HUES6 (cell line): ENCODE results near the gene OR1I1.

ENCODE experiments used
- H3K27ac ChIP-seq: 2 replicates; pipeline ENCODE4 v1.7.0; 2013; ENCODE audit warnings: low read depth, mild to moderate bottlenecking, low read length, inconsistent platforms
- H3K27me3 ChIP-seq: 2 replicates; pipeline ENCODE4 v1.6.1; 2013; ENCODE audit warnings: low read length; ENCODE audit not compliant: control insufficient read depth, insufficient read depth
- H3K36me3 ChIP-seq: 2 replicates; pipeline ENCODE4 v1.6.1; 2013; ENCODE audit warnings: low read length; ENCODE audit not compliant: control insufficient read depth, insufficient read depth
- H3K4me1 ChIP-seq: 2 replicates; pipeline ENCODE4 v1.6.1; 2013; ENCODE audit warnings: low read length; ENCODE audit not compliant: control insufficient read depth, insufficient read depth
- H3K4me3 ChIP-seq: 2 replicates; pipeline ENCODE4 v1.5.1; 2013; ENCODE audit warnings: low read depth, low read length
- H3K9ac ChIP-seq: one replicate; pipeline ENCODE4 v1.6.1; 2013; ENCODE audit warnings: mild to moderate bottlenecking, low read length
- H3K9me3 ChIP-seq: 2 replicates; pipeline ENCODE4 v1.6.1; 2013; ENCODE audit warnings: low read depth, low read length; ENCODE audit not compliant: control insufficient read depth, insufficient read depth

The OR1I1 gene

DNA sequence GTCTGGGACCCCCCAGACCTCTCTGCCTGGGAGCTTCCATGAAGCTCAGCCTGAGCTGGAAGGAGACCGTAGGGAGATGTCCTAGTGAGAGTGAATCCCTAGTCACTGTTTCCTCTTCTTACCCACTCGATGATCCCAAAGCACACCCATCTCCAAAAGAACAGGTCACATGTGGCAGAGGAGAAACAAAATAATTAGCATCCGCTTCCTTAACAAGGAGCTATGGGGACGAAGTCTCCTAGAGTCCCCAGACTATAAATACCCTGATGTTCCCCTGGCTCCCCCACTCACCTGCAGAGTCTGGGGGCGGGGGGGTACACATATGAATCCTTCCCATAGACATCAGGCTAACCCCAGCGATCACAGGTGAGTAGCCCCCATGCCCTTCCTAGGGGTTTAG lies at the start of gene OR1I1:
Gene OR1I1 (plus strand): TSS at position 301 of the 400 bp plus-strand sequence. CDS start 4,855 bp downstream, outside the sequence.
- peaks cover 32% of the 10 kb centered on the region for H3K27me3 ChIP-seq
- no peak within 1 kb of the TSS for H3K27ac ChIP-seq
- H3K9me3 ChIP-seq = no peaks in the 10 kb centered on the region
- no peak within 1 kb of the TSS for H3K4me3 ChIP-seq
- H3K9ac ChIP-seq = no peak within 1 kb of the TSS
- no peaks in the 10 kb centered on the region for H3K36me3 ChIP-seq
- H3K4me1 ChIP-seq = no peaks in the 10 kb centered on the region

DNA sequence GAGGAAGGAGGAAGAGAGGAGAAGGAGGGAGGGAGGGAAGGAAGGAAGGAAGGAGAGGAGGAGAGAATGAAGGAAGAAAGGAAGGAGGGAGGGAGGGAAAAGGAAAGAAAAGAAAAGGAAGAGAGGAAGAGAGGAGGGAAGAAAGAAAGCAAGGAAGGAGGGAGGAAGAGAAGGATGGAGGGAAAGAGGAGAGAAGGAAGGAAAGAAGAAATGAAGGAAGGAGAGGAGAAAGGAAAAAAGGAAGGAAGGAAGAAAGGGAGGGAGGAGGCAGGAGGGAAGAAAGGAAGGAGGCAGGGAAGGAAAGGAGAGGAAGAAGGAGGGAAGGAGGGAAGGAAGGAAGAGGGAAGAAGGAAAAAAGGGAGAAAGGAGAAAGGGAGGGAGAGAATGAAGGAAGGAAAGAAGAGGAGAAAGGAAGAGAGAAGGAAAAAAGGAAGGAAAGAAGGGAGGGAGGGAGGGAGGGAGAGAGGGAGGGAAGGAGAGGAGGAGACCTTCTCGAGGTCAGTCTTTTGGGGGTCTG lies 46.2 kb upstream of the OR1I1 start:
- H3K9me3 ChIP-seq = no peaks in the 10 kb centered on the region
- H3K4me1 ChIP-seq = no peaks in the 10 kb centered on the region
- H3K27me3 ChIP-seq = peaks cover 63% of the 10 kb centered on the region
- no peak overlapping the region for H3K9ac ChIP-seq
- H3K36me3 ChIP-seq = no peaks in the 10 kb centered on the region
- H3K27ac ChIP-seq = no peak overlapping the region
- no peak overlapping the region for H3K4me3 ChIP-seq

DNA sequence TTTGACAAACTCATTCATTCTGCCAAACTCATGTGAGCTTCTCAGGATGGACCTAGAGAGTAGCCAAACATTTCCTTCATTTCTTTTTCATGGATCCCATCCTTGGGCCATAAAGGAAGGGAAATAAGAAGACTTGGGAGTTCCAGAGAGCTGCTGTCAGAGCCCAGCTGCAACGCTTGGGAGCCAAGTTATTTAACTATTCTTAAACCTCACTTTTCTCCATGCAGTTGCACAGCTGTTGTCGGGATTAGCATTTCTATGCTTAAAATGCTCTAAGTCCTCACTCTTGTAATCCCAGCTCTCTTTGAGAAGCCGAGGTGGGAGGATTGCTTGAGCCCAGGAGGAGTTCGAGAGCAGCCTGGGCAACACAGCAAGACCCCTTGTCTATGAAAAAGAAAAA lies 44.4 kb upstream of the OR1I1 start:
- Histone ChIP-seq H3K27me3 (peaks cover 59% of the 10 kb centered on the region), H3K9me3 (no peaks in the 10 kb centered on the region)

GRCh38 chr19:15038294-15038693 lies 43.7 kb upstream of the OR1I1 start:
- no peak overlapping the region for H3K27ac ChIP-seq
- H3K9me3 ChIP-seq = no peaks in the 10 kb centered on the region
- no peaks in the 10 kb centered on the region for H3K36me3 ChIP-seq
- H3K27me3 ChIP-seq = peaks cover 58% of the 10 kb centered on the region
- H3K4me1 ChIP-seq = no peaks in the 10 kb centered on the region
- no peak overlapping the region for H3K4me3 ChIP-seq
- no peak overlapping the region for H3K9ac ChIP-seq

More for the DNA sequence above, 44.4 kb upstream of the OR1I1 start:
- Histone ChIP-seq H3K4me3 (no peak overlapping the region), H3K9ac (no peak overlapping the region), H3K4me1 (no peaks in the 10 kb centered on the region), H3K27ac (no peak overlapping the region), H3K36me3 (no peaks in the 10 kb centered on the region)

GRCh38 chr19:15042003-15042402 lies 40.0 kb upstream of the OR1I1 start:
- H3K27me3 ChIP-seq = peaks cover 40% of the 10 kb centered on the region
- H3K36me3 ChIP-seq = no peaks in the 10 kb centered on the region
- H3K4me3 ChIP-seq = no peak overlapping the region

GRCh38 chr19:15042826-15043225 lies 39.2 kb upstream of the OR1I1 start:
- no peaks in the 10 kb centered on the region for H3K4me1 ChIP-seq
- no peak overlapping the region for H3K9ac ChIP-seq
- H3K27ac ChIP-seq = no peak overlapping the region
- H3K4me3 ChIP-seq = no peak overlapping the region
- no peaks in the 10 kb centered on the region for H3K9me3 ChIP-seq
- H3K36me3 ChIP-seq = no peaks in the 10 kb centered on the region
- peaks cover 40% of the 10 kb centered on the region for H3K27me3 ChIP-seq

More at GRCh38 chr19:15042003-15042402, 40.0 kb upstream of the OR1I1 start:
- Histone ChIP-seq H3K4me1 (no peaks in the 10 kb centered on the region), H3K9ac (no peak overlapping the region), H3K27ac (no peak overlapping the region), H3K9me3 (no peaks in the 10 kb centered on the region)

DNA sequence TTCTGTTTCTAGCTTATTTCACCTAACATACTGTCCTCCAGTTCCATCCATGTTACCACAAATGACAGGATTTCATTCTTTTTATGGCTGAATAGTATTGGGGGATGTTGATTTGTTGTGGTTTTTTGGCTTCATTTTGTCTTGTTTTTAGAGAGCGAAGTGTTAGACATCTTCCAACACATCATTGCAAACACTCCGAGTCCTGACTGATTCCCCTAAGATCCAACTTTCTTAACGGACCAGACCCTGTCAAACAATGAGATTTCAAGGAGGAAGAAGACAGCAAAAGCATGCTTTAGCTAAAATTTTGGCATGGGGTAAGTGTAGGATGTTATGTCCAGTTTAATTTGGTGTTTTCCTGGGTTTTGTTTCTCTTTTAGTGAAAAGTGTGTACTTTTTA lies 36.5 kb upstream of the OR1I1 start:
- Histone ChIP-seq H3K4me3 (no peak overlapping the region), H3K36me3 (no peaks in the 10 kb centered on the region), H3K9me3 (no peaks in the 10 kb centered on the region), H3K9ac (no peak overlapping the region), H3K27me3 (peaks cover 42% of the 10 kb centered on the region), H3K27ac (no peak overlapping the region), H3K4me1 (no peaks in the 10 kb centered on the region)

DNA sequence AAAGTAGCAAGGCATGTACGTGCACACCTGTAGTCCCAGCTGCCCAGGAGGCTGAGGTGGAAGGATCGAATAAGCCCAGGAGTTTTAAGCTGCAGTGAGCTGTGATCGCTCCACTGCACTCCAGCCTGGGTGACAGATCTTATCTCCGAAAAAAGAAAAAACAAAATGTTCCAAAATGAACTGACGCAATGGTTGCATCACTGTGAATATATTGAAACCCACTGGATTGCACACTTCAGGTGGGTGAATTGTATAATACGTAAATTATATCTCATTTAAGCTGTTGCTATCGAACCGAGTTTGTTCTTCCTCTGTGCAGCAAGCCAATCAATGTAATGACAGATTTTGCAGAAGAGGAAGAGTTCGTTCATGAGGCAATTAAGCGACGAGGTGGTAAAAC lies 34.3 kb upstream of the OR1I1 start:
- H3K36me3 ChIP-seq = no peaks in the 10 kb centered on the region
- no peak overlapping the region for H3K27ac ChIP-seq
- H3K27me3 ChIP-seq = peaks cover 34% of the 10 kb centered on the region; the same call in 1 of the 2 replicates
- H3K9me3 ChIP-seq = no peaks in the 10 kb centered on the region
- no peak overlapping the region for H3K9ac ChIP-seq
- H3K4me3 ChIP-seq = no peak overlapping the region
- no peaks in the 10 kb centered on the region for H3K4me1 ChIP-seq

DNA sequence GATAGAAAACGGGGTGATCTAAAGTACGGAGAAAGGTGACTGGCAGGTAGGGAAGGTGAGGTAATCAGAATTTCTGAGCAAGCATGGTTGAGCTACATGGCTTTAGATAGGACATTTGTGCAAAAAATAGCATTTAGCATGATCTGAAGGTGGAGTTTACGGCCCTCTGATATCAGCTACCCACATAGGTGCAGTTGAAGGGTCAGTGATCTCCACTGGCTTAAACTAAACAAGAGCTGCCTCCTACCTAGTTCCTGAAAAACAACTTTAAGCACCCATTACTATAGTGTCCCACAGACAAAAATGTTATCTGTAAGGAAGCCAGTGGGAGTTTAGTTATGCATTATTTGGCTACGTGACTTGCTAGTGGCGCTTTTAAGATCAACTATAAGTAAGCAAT lies 33.9 kb upstream of the OR1I1 start:
- no peaks in the 10 kb centered on the region for H3K36me3 ChIP-seq
- H3K4me3 ChIP-seq = no peak overlapping the region
- H3K4me1 ChIP-seq = no peaks in the 10 kb centered on the region
- H3K27ac ChIP-seq = no peak overlapping the region
- peaks cover 34% of the 10 kb centered on the region; the same call in 1 of the 2 replicates for H3K27me3 ChIP-seq
- H3K9ac ChIP-seq = no peak overlapping the region
- H3K9me3 ChIP-seq = peaks cover 2% of the 10 kb centered on the region; the same call in 1 of the 2 replicates

DNA sequence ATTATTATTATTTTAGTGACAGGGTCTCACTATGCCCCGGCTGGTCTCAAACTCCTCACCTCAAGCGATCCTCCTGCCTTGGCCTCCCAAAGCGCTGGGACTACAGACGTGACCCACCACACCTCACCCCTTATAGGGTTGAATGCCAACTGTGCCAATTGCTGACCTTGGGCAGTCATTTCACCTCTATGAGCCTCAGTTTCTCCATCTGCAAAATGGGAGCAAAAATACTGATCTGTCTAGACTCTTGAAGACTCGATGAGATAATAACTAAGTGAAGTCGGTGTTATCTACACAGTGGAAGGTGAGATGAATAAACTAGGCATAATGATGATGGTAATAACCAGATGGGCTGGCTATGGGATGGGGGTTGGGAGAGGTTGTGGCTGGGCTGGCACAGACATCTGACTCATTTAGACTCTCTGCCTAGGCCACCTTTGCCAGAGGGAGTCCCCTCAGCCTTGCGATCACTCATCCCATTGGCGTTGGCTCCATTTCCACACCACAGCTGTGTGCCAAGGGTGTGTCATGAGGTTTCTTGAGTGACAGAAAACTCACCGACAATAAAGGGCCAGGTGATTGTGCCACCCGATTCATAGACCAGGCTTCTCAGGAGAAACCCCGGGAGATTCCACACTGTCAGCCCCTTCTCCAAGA lies 33.0 kb upstream of the OR1I1 start, which contains the start of gene CASP14:
Gene CASP14 (plus strand): TSS at position 596 of the 657 bp plus-strand sequence. CDS start 2,772 bp downstream, outside the sequence.
- Histone ChIP-seq H3K4me3 (no peak within 1 kb of the TSS), H3K4me1 (no peaks in the 10 kb centered on the region), H3K9me3 (peaks cover 2% of the 10 kb centered on the region), H3K27me3 (peaks cover 34% of the 10 kb centered on the region; the same call in 1 of the 2 replicates), H3K9ac (no peak within 1 kb of the TSS), H3K27ac (no peak within 1 kb of the TSS), H3K36me3 (no peaks in the 10 kb centered on the region)

DNA sequence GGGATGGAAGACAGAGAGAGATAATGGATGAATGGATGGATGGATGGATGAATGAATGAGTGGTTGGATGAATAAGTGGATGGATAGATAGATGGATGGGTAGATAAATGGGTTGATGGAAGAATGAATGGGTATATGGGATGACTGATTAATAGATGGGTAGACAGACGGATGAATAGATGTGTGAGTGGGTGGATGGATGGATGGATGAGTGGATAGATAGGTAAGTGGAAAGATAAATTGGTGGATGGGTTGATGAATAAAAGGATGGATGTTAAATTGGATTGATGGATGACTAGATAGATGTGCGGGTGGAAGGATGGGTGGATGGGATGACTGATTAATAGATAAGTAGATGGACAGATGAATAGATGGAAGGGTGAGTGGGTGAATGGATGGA lies 31.4 kb upstream of the OR1I1 start:
- Histone ChIP-seq H3K9me3 (peaks cover 2% of the 10 kb centered on the region), H3K4me1 (no peaks in the 10 kb centered on the region), H3K36me3 (no peaks in the 10 kb centered on the region), H3K4me3 (no peak overlapping the region), H3K9ac (no peak overlapping the region), H3K27ac (no peak overlapping the region), H3K27me3 (peaks cover 42% of the 10 kb centered on the region; the same call in 1 of the 2 replicates)
